Hematopoietic multipotent progenitor cell treated with erythropoietin and hydrocortisone succinate and interleukin-3 and kit ligand, for 17 days (in vitro differentiated cells): ENCODE measurements around the gene YAF2.
"Not testable (repeated sequence)": the region's sequence is repeated elsewhere in the genome, so short reads cannot be mapped to it uniquely, and the experiment has no call there.

Source experiments
- DNase-seq: peaks from one replicate; pipeline ENCODE4 v3.0.0-alpha.2; 2015; ENCODE audit warnings: low spot score

YAF2 gene

DNA sequence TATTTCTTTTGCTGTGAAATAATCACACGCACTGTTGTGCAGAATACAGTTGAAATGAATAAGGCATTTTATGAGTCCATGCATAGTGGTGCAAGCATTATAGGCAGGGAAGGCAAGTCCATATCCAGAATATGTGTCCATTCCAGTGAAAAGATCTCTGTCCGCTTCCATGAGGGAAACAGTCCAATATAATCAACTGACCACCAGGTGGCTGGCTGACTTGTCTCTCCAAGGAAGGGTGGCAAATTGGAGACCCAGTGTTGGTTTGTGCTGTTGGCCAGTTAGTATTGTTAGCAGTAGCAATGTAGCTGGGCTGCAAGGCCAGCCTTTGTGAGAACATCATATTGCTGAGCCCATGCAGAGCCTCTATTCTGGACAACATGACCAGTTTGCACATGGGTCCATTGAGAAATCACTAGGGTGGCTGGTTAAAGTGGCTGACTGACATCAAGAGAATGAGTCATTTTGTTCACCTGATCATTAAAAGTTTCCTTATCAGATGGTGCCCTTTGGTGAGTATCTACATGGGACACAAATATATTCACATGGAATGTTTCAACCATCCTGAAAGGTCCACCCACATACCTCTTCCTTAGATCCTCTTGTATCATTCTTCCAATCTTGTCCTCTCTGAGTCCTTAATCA is 17.3 kb upstream of the YAF2 start:
- no peak for DNase-seq

DNA sequence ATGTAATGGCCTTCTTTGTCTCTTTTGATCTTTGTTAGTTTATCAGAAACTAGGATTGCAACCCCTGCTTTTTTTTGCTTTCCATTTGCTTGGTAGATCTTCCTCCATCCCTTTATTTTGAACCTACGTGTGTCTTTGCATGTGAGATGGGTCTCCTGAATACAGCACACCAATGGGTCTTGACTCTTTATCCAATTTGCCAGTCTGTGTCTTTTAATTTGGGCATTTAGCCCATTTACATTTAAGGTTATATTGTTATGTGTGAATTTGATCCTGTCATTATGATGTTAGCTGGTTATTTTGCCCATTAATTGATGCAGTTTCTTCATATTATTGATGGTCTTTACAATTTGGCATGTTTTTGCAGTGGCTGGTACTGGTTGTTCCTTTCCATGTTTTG is 14.6 kb upstream of the YAF2 start:
- not testable (repeated sequence) for DNase-seq

DNA sequence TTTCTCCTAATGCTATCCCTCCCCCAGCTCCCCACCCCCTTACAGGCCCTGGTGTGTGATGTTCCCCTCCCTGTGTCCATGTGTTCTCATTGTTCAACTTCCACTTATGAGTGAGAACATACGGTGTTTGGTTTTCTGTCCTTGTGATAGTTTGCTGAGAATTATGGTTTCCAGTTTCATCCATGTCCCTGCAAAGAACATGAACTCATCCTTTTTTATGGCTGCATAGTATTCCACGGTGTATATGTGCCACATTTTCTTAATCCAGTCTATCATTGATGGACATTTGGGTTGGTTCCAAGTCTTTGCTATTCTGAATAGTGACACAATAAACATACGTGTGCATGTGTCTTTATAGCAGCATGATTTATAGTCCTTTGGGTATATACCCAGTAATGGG is 11.0 kb upstream of the YAF2 start:
- not testable (repeated sequence) for DNase-seq

DNA sequence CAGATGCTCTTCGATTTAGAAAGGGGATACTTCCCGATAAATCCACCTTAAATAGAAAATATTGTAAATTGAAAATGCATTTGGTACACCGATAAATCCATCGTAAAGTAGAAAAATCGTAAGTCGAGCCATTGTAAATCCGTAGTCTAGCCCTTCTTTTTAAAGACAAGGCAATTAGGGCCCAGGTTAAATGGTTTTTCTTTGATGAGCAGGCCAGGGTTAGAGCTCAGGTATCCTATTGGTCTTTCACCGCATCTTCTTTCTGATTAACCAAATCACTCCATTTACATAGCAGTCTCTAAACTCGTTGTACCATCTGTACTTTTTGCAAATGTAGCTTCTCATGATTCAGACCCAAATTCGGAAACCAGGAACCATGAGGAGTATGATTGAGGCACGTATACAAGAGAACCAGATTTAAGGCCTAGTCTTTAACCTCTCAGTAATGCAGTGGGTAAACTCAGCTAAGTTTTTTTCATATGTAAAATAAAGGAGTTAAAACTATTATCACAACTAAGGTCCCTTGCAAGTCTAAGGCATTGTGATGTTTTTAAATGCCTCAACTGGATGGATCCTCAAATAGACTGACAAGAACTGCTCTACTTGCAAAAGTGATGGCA is 2.2 kb upstream of the YAF2 start:
- DNase-seq: no peak

DNA sequence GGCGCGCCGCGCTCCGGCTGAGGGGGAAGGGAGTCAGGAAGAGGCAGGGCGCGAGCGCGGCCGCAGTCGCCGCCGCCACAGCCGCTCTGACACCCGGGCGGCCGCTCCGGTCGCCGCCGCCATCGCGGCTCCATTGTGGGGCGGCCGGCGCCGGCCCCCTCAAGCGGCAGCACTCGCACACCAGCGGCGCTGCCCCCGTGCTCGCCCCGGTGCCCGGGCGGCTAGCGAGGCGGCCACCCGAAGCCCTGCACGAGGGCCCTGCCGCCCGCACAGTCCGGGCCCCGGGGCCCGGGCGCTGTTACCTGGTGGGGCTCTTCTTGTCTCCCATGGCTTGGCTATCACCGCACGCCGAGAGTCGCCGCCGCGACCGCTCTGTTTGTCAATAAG is 202 bp downstream of the YAF2 start:
- DNase-seq: no peak

DNA sequence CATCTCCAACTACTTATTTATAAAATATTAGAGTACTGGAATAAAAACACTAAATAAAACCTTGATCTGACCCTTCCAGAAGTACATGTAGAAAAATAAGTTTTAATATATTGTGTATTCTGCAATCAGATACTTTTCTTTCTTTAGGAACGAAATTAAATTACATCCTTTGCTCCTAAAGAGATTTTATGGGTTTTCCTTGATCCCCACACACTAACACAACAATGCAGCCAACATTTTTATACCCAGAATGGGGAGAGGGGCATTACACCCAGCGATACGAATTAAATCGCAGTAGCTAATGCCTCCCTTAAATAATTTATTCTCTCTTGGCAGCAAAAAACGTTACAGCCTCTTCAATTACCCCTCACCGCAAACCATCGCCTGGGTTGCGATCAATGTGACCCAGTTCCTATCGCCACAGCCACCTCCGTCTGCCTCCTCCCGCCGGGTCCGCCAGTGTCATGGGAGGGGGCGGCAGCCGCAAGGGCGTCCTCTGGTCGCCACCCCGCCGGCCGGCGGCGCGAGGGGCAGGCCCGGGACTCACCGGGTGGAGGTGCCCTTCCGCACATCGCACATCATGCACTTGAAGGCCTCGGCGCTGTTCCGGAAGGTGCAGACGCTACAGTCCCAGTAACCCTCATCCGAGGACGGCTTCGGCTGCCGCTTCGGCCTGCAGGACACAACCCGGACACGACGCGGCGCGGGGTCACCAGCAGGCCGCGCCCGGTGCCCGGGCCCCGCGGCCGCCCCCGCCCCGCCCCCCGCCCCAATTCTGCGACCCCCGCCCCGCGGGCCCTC is 796 bp downstream of the YAF2 start:
- DNase-seq: peak; percentile 74

DNA sequence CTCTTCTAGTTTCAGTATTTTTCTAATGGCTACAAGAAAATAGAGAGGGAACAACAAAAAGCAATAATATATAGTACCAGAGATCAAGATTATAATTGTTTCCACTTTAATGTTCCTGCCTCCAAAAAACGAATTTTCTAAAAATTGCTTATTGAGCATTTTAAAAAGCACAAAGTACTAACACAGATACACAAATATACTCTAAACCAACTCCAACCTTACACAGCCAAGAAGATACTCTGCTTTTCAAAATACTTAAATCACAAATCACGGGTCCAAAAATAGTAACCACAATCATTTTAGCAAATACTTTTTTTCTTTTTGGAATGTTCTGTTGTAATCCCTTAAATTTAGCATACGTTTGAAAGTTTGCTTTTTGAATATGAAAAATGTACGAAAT is 2.0 kb downstream of the YAF2 start:
- no peak for DNase-seq

DNA sequence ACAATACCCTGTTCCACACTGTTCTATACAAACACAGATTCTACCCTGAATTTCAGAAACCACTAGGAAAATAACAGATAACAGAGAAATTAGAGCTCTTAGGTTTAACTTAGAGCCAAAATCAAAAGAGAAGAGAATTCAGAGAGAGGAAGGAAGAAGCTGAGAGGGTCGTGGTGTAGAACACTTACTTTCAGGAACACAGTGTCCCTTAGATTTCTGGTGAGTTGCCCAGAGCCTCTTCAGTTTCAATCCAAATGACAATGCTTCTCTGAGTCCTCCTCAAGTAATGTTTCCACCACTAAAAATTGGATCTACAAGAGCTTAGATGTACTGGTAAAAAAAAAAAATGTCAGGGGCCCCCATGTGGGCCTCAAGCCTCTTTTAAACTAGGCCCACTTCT is 2.6 kb downstream of the YAF2 start:
- no peak for DNase-seq

DNA sequence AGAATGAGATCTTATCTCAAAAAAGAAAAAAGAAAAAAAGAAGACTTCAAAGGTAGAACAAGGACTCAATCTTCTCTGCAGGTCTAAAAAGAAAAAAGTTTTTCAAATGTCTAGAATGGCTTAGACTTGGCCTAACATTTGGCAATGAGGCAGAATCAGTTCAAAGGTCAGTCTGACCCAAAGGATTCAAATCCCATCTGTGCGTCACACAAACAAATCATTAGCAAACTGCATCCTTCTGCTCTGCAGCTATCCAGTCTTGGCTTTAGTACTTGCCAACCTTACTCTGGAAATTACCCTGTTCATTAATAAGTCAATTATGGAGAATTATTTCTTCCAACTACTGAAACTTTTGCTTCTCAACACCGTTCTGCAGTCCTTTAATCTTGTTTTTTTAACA is 3.1 kb downstream of the YAF2 start:
- no peak for DNase-seq

DNA sequence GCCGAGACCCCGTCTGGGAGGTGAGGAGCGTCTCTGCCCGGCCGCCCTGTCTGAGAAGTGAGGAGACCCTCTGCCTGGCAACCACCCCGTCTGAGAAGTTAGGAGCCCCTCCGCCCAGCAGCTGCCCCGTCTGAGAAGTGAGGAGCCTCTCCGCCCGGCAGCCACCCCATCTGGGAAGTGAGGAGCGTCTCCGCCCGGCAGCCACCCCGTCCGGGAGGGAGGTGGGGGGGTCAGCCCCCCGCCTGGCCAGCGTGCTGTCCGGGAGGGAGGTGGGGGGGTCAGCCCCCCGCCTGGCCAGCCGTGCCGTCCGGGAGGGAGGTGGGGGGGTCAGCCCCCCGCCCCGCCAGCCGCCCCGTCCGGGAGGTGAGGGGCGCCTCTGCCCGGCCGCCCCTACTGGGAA is 10.5 kb downstream of the YAF2 start:
- DNase-seq: not testable (repeated sequence)

DNA sequence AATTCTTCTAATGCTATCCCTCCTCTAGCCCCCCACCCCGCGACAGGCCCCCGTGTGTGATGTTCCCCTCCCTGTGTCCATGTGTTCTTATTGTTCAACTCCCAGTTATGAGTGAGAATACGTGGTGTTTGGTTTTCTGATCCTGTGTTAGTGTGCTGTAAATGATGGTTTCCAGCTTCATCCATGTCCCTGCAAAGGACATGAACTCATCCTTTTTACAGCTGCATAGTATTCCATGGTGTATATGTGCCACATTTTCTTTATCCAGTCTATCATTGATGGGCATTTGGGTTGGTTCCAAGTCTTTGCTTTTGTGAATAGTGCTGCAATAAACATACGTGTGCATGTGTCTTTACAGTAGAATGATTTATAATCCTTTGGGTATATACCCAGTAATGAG is 13.5 kb downstream of the YAF2 start:
- not testable (repeated sequence) for DNase-seq

DNA sequence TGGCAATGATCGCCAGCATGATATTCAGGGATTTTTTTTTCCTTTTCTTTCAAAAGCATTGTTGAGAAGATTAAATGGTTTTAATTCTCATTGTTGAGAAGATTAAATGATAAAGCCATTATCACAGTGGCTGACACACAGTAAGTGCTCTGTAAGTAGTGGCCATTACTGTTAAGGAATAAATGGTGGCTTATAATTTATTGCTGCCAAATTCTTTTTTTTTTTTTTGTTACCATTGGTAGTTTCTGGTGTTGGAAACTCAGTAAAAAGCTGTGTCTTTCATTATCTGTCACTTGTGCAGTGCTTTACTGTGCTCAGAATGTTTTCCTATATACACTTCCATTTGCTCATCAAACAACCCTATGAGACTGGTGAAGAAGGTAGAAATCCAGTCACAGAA is 15.3 kb downstream of the YAF2 start:
- no peak for DNase-seq

DNA sequence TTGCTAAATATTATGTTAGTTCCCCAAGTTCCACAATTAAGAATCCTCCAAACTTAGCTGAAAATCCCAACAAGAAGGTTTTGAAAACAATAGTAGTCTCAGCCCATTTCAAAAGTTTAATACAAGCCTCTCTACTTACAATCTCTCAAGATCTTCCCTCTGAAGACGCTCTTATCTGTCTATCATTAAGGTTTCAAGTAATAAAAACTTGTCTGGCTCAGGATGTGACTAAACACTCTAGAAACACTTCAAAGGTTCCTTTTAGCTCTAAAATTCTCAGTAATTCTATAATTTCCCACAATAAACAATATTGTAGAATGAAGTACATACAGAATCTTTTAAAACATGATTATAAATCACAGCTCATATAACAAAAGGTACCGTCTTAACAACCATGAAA is 16.3 kb downstream of the YAF2 start:
- DNase-seq: no peak

DNA sequence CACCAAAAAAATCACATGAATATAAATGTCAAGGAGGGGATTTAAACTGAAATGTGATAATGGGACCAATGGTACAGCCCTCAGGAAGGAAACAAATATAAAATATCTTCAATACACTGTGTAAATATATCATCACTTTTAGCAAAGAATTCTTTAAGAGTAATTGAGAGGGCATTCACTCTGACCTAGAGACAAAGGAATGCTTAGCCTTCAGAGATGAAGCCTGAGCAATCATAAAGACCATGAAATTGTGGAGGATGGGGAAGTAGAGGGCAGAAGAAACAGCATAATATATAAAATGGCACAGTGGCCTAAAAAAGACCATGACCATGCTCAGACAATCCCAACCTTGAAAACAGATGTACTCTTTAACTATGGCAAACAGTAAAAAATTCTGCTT is 20.4 kb downstream of the YAF2 start:
- DNase-seq: no peak

DNA sequence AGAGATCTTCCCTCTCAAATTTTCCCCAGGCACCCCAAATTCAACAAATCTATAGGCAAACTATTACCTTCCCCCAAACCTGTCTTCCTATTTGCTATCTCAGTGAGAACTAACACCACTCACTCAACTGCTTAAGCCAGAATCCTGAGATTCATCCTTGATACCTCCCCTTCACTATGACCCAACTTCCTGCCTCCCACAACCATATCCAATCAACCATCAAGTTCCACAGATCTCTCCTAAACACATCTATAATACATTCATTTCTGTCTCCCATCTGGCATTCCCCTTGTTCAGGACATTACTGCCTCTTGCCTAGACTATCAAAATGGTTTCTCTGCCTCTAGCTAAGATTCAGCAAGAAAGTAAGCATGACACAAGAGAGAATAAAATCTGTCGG is 21.3 kb downstream of the YAF2 start:
- no peak for DNase-seq

DNA sequence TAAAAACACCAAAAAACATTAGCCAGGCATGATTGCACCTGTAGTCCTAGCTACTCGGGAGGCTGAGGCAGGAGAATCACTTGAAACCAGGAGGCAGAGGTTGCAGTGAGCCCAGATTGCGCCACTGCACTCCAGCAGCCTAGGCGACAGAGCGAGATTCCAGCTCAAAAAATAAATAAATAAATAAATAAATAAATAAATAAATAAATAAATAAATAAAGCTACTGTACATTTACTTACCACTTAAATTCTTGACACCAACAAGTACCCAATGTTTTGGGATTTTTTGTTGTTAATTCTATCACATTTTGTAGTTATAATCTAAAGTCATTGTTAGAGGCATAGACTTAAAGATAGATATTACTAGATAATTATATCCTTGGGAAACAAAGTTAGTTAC is 22.3 kb downstream of the YAF2 start:
- not testable (repeated sequence) for DNase-seq

DNA sequence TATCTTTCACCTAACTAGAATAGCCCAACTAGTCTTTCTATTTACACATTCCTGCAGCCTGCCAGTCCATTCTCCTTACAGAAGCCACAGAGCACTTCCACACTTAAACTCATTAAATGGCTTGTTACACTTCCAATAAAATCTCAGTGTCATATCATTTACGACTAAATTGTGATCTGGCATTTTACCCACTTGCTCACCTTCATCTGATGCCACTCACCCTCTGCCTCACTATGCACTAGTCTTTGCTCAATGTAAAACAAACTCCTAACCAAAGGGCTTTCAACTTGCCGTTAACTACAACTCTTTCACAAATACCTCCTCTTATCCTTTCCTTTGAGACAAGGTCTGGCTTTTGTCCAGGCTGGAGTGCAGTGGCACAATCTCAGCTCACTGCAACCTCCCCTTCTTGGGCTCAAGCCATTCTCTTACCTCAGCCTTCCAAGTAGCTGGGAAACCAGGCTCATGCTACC is 24.1 kb downstream of the YAF2 start:
- DNase-seq: no peak

DNA sequence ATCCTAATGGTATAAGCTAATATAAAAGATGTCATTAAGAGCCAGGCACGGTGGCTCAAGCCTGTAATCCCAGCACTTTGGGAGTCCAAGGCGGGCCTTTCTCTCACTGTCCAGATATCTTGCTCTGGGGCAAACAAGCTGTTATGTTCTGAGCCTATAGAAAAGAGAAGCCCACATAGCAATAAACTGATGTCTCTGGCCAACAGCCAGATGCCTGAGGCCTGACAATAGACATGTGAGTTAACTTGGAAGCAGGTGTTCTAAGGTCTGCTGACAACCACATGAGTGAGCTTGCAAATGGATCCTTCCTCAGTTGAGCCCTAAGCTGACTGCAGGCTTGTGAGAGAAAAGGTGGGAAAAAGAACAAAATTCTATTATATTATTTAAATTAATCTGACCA is 25.0 kb downstream of the YAF2 start:
- no peak for DNase-seq

DNA sequence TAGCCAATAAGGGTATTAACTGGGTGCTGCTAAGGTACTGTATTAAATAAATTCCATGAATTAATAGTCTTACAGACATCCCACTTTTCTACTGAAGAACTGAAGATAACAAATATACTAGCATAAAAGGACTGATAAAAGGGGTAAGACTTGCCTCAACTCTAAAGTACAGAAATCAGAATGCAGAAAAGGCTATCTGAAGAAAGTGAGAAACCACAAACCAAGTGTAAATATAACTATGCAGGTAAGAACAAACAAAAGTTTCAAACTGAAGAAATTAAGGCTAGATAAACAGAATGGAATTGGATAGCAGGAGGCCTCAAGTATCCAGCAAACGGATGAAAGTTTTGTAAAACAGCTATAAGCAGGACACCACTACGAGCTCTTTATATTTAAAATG is 29.5 kb downstream of the YAF2 start:
- DNase-seq: no peak

DNA sequence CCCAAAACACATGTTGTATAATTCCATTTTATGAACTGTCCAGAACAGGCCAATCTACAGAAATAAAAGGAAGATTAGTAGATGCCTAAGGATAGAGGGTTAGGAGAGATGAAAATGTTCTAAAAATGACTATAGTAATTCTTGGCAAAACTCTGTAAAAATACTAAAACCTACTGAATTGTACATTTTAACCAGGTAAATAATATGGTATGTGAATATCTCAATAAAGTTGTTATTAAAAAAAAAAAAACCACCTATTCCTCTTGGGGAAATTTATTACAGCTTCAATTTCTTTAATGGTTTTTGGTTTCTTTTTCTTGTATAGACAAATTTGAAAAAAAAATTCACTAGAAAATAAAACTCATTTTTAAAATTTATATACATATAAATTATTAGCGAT is 33.2 kb downstream of the YAF2 start:
- no peak for DNase-seq

DNA sequence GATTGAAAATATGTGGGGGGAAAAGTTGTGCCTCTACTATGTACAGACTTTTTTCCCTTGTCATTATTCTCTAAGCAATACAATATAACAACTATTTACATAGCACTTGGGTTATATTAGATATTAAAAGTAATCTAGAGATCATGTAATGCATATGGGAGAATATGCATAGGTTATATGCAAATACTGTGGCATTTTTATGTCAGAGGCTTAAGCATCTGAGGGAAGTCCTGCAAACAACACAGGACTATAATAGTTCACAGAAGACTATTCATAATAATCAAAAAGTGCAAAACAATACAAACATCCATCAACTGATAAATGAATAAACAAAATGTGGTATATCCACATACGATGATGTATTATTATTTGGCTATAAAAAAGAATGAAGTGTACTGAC is 33.7 kb downstream of the YAF2 start:
- DNase-seq: no peak

DNA sequence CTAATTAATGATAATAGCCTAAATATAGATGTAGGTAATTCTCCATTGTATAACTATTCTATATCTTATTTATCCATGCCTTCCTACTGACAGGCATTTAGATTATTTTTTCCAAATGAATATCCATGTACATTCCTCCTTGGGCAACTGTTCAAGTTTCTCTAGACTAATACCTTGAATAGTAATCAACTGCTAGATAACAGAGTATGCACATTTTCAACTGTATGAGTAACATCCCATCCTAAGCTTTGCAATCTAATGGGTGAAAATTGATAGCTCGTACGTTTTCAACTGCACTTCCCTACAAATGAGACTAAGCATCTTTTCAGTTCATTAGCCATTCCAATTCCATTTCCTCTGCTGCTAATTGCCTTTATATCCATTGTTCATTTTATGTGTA is 37.0 kb downstream of the YAF2 start:
- no peak for DNase-seq

DNA sequence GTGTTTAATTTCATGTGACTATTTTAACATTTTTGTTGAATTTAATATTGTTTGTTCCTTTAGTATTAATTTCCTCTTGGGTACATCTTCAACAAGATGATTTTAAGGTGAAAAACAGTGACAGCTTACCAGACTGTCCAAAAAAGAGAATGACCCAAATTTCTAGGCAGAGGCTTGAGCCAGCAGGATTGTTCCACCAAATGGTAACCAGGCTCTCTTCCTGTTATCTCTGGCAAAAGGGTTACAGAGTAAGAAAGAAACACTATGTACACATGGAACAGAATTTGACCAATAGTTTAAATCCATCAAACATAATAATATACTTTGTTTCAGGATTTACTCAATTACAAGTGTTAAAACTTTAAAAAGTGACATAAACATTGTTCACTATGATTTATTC is 39.0 kb downstream of the YAF2 start:
- DNase-seq: no peak
